ENCODE measurements around the gene ASL. TPM values are rescaled to one million over a fixed set of nuclear protein-coding genes. Genes with fewer than 3 reads are reported as not detected.
"Not testable (repeated sequence)": the region's sequence is repeated elsewhere in the genome, so short reads cannot be mapped to it uniquely, and the experiment has no call there.

Gene ASL
- total RNA-seq = 100 to 1,000 TPM in 1 of 2 donors, 10 to 100 TPM in 1; 60.3 to 272 TPM
- 100 to 1,000 TPM; 234 to 270 TPM for polyA plus RNA-seq

- H3K36me3 ChIP-seq (ENCODE audit: control insufficient read depth in 4 of 4, insufficient read depth in 3 of 4, low read depth in 1 of 4, low read length in 3 of 4) = peaks cover 0 to 9% (median 3%) of the 10 kb centered on the region in 4 donors
- no peaks in the 10 kb centered on the region for H3K27me3 ChIP-seq (ENCODE audit: control insufficient read depth in 4 of 4, insufficient read depth in 4 of 4, low read length in 3 of 4)
- peaks cover 0 to 23% (median 9%) of the 10 kb centered on the region in 4 donors for H3K4me1 ChIP-seq (ENCODE audit: control insufficient read depth in 4 of 4, insufficient read depth in 4 of 4, low read length in 3 of 4)
- peak within 1 kb of the TSS; percentile 84 to 99 for H3K9ac ChIP-seq (ENCODE audit: low read depth in 1 of 2, low read length in 2 of 2)
- TF ChIP-seq JUND (IDR thresholded peaks at IDR 0.05) = no peak
- peak; percentile 82 for TF ChIP-seq SP1 (IDR thresholded peaks at IDR 0.05)
- peak; percentile 50 for TF ChIP-seq YY1 (IDR thresholded peaks at IDR 0.05)
- no peak for TF ChIP-seq NR2F2 (IDR thresholded peaks at IDR 0.05)
- peak; percentile 90 for TF ChIP-seq REST (IDR thresholded peaks at IDR 0.05)
- TF ChIP-seq EGR1 (IDR thresholded peaks at IDR 0.05; ENCODE audit: low read depth in 2 of 2) = no peak
- TF ChIP-seq TAF1 (conservative IDR thresholded peaks at IDR 0.05) = peak; percentile 85
- no peak for TF ChIP-seq GABPA (IDR thresholded peaks at IDR 0.05 in 1 of 2, conservative IDR thresholded peaks at IDR 0.05 in 1 of 2)
- TF ChIP-seq FOXA2 (IDR thresholded peaks at IDR 0.05) = no peak
- TF ChIP-seq RAD21 (IDR thresholded peaks at IDR 0.05) = peak in 1 of 2 donors; percentile 2
- TF ChIP-seq FOXA1 (IDR thresholded peaks at IDR 0.05) = no peak
- peak; percentile 93 for DNase-seq (ENCODE audit: low spot score)
- peak within 1 kb of the TSS; percentile 77 to 97 for H3K27ac ChIP-seq (ENCODE audit: low read depth in 1 of 2, low read length in 2 of 2)
- under 1% methylated on average over 67 of the region's 67 CpGs for WGBS
- peak within 1 kb of the TSS; percentile 75 to 100 (median 94) for H3K4me3 ChIP-seq (ENCODE audit: low read depth in 1 of 3, low read length in 3 of 3)
- no peaks in the 10 kb centered on the region for H3K9me3 ChIP-seq (ENCODE audit: control insufficient read depth in 4 of 4, low read length in 3 of 4)
These were observed at the start of gene ASL for GRCh38 chr7:66075590-66076461. Gene ASL, plus strand, starts transcription at chr7:66075819. Its CDS starts 263 bp downstream, at chr7:66076082.

GRCh38 chr7:66028342-66028741 is 47.3 kb upstream of the ASL start:
- H3K36me3 ChIP-seq (ENCODE audit: control insufficient read depth in 4 of 4, insufficient read depth in 3 of 4, low read depth in 1 of 4, low read length in 3 of 4); H3K9me3 ChIP-seq (ENCODE audit: control insufficient read depth in 4 of 4, low read length in 3 of 4); H3K9ac ChIP-seq (ENCODE audit: low read depth in 1 of 2, low read length in 2 of 2); H3K4me3 ChIP-seq (ENCODE audit: low read depth in 1 of 3, low read length in 3 of 3); H3K27ac ChIP-seq (ENCODE audit: low read depth in 1 of 2, low read length in 2 of 2); H3K4me1 ChIP-seq (ENCODE audit: control insufficient read depth in 4 of 4, insufficient read depth in 4 of 4, low read length in 3 of 4); DNase-seq (ENCODE audit: low spot score); H3K27me3 ChIP-seq (ENCODE audit: control insufficient read depth in 4 of 4, insufficient read depth in 4 of 4, low read length in 3 of 4): not testable (repeated sequence)
- WGBS = 56% methylated on average over 3 of the region's 3 CpGs

GRCh38 chr7:66033471-66034385 is 41.9 kb upstream of the ASL start:
- H3K4me1 ChIP-seq (ENCODE audit: control insufficient read depth in 4 of 4, insufficient read depth in 4 of 4, low read length in 3 of 4) = peaks cover 9 to 39% (median 17%) of the 10 kb centered on the region in 4 donors
- H3K36me3 ChIP-seq (ENCODE audit: control insufficient read depth in 4 of 4, insufficient read depth in 3 of 4, low read depth in 1 of 4, low read length in 3 of 4) = no peaks in the 10 kb centered on the region
- H3K9me3 ChIP-seq (ENCODE audit: control insufficient read depth in 4 of 4, low read length in 3 of 4) = no peaks in the 10 kb centered on the region
- H3K9ac ChIP-seq (ENCODE audit: low read depth in 1 of 2, low read length in 2 of 2) = peak overlapping the region; percentile 19 to 65
- H3K27ac ChIP-seq (ENCODE audit: low read depth in 1 of 2, low read length in 2 of 2) = peak overlapping the region; percentile 84 to 96
- DNase-seq (ENCODE audit: low spot score) = no peak
- no peak overlapping the region for H3K4me3 ChIP-seq (ENCODE audit: low read depth in 1 of 3, low read length in 3 of 3)
- no peaks in the 10 kb centered on the region for H3K27me3 ChIP-seq (ENCODE audit: control insufficient read depth in 4 of 4, insufficient read depth in 4 of 4, low read length in 3 of 4)
- 33% methylated on average over 7 of the region's 7 CpGs for WGBS
- TF ChIP-seq RXRA (IDR thresholded peaks at IDR 0.05) (peak; percentile 85 to 90), JUND (IDR thresholded peaks at IDR 0.05) (peak; percentile 66 to 78), EGR1 (IDR thresholded peaks at IDR 0.05; ENCODE audit: low read depth in 2 of 2) (peak in 1 of 2 donors; percentile 27), RAD21 (IDR thresholded peaks at IDR 0.05) (peak; percentile 33 to 47), ATF3 (IDR thresholded peaks at IDR 0.05) (peak; percentile 98), YY1 (IDR thresholded peaks at IDR 0.05) (peak; percentile 27), ZBTB33 (IDR thresholded peaks at IDR 0.05) (peak; percentile 41), HNF4A (conservative IDR thresholded peaks at IDR 0.05) (peak; percentile 66 to 70), MAX (IDR thresholded peaks at IDR 0.05) (no peak), GABPA (IDR thresholded peaks at IDR 0.05 in 1 of 2, conservative IDR thresholded peaks at IDR 0.05 in 1 of 2) (no peak)
